Measurements from ENCODE around the gene KRTAP10-4.
"Not testable (repeated sequence)": the region's sequence is repeated elsewhere in the genome, so short reads cannot be mapped to it uniquely, and the experiment has no call there.

The KRTAP10-4 gene

DNA sequence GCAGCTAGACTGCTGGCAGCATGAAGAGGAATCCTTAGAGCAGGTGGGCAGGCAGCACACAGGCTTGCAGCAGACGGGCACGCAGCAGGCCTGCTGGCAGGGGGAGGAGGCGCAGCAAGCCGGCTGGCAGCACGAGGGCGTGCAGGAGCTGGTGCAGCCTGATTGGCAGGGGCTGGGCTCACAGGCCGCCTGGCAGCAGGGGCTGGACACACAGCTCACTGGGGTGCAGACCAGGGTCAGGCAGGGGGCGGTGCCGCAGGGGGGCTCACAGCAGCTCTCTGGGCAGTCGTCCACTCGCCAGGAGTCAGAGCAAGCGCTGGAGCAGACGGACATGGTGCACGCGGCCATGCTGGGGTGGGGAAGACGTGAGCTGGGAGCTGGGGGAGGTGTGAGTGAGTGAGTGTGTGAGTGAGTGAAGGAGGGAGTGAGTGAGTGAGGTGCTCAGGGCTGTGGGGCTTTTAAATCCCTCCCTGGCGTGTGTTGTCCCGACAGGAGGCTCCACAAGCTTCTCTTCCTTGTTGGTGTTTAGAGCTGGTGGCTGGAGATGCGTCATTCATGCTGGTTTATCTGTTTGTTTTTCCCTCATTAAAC, 6.8 kb downstream of the KRTAP10-4 start, which contains the start of gene KRTAP10-5:
Gene KRTAP10-5 (minus strand): TSS at position 374 of the 591 bp plus-strand sequence. CDS start 26 bp downstream, at position 348.
- DNase-seq: not testable (repeated sequence)

DNA sequence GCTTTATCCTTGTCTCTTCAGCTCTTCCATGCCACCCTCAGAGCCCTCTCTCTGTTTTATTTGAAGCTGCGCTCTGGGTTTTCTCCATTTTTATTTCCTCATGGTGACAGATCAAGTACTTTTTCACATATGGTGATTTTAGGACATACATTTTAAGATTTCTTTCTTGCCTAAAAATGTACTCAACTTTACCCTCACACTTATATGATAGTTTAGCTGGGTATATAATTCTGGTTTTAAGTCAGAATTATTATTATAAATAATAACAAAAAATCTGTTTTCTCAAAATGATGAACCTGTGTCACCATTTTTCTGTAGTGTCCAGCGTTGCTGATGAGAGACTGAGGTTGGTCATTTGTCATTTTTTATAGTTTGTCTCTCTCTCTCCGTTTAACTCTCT, 7.6 kb downstream of the KRTAP10-4 start:
- DNase-seq: no peak
- no peak for ATAC-seq

More for the DNA sequence above, 6.8 kb downstream of the KRTAP10-4 start, which contains the start of gene KRTAP10-5:
- ATAC-seq: not testable (repeated sequence)

GRCh38 chr21:44582055-44582454, 8.5 kb downstream of the KRTAP10-4 start:
- DNase-seq (no peak), ATAC-seq (no peak)

GRCh38 chr21:44583089-44583799, 9.7 kb downstream of the KRTAP10-4 start:
- ATAC-seq: no peak
- no peak for DNase-seq

- ATAC-seq: peak; percentile 32
- no peak for DNase-seq
Observed at GRCh38 chr21:44583800-44584147, 10.2 kb downstream of the KRTAP10-4 start.

- no peak for DNase-seq
- ATAC-seq: no peak
Observed at GRCh38 chr21:44585892-44586291, 12.4 kb downstream of the KRTAP10-4 start.

- ATAC-seq (no peak), DNase-seq (no peak)
Observed at GRCh38 chr21:44589094-44589493, 15.6 kb downstream of the KRTAP10-4 start.

DNA sequence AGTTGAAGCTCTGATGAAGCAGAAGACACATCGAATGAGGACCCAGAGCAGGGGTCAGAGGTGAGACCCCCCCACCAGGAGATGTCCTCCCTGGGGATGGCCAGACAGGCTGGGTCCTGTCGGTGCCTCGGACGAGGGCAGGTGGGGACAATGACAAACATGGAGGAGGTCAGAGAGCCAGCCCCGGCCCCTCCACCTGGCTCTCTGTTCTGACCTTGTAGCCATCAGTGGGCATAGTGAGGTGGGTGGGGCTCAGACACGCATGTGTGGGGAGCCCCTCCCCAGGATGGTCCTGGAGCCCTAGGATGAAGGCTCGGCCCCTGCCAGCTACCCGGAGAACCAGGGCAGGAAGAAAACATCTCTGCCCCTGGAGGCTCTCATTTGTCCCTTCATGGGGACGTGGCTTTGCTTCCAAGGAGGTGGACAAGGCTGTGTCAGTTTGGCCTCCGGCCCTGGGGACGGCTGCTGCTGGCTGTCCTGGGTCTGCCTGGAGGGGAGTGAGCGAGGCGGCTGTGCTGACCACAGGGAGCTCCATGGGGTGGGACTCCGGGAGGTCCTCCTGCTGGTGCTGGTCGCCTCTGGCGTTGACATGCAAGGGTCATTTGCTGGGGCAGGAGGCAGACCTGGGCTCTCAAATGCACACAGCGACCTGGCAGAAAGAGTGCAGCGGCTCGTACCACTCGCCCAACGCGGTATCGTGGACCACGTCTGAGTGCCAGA, 16.2 kb downstream of the KRTAP10-4 start:
- ATAC-seq (no peak), DNase-seq (no peak)

- ATAC-seq (no peak), DNase-seq (no peak)
Observed at GRCh38 chr21:44590311-44590721, 16.8 kb downstream of the KRTAP10-4 start.

DNA sequence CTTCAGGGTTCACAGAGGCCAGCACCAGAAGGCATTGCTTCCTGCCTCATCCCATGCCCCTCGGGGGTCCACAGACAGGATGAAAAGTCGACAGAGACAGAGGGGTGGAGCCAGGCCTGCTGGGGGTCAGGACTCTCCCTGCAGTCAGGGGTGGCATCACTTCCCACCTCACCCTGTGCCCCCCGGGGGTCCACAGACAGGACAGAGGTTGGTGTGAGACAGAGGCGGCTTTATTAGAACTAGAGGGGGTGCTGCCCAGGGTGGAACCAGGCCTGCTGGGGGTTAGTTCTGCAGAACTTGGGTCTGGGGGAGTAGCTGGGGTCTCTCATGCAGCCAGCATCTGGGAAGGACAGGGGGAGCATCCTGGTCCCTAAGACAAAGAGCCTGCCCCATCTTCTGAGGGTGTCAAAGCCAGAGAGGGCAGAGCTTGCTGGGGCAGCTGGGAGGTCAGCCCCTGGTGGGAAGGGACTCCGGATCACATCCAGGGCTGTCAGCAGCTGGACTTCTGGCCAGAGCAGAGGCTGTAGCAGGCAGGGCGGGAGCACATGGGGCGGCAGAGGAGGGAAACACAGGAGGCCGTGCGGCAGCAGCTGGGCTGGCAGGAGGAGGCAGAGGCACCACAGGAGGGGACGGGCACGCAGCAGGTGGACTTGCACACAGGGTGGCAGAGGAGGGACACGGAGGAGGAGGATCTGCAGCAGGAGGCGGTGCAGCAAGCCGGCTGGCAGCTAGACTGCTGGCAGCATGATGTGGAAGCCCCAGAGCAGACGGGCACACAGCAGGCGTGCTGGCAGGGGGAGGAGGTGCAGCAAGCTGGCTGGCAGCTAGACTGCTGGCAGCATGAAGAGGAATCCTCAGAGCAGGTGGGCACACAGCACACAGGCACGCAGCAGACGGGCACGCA, 17.6 kb downstream of the KRTAP10-4 start:
- not testable (repeated sequence) for DNase-seq, ATAC-seq

DNA sequence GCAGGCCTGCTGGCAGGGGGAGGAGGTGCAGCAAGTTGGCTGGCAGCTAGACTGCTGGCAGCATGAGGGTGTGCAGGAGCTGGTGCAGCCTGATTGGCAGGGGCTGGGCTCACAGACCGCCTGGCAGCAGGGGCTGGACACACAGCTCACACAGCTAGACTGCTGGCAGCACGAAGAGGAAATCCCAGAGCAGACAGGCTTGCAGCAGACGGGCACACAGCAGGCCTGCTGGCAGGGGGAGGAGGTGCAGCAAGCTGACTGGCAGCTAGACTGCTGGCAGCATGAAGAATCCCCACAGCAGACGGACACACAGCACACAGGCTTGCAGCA, 18.2 kb downstream of the KRTAP10-4 start:
- not testable (repeated sequence) for ATAC-seq, DNase-seq

DNA sequence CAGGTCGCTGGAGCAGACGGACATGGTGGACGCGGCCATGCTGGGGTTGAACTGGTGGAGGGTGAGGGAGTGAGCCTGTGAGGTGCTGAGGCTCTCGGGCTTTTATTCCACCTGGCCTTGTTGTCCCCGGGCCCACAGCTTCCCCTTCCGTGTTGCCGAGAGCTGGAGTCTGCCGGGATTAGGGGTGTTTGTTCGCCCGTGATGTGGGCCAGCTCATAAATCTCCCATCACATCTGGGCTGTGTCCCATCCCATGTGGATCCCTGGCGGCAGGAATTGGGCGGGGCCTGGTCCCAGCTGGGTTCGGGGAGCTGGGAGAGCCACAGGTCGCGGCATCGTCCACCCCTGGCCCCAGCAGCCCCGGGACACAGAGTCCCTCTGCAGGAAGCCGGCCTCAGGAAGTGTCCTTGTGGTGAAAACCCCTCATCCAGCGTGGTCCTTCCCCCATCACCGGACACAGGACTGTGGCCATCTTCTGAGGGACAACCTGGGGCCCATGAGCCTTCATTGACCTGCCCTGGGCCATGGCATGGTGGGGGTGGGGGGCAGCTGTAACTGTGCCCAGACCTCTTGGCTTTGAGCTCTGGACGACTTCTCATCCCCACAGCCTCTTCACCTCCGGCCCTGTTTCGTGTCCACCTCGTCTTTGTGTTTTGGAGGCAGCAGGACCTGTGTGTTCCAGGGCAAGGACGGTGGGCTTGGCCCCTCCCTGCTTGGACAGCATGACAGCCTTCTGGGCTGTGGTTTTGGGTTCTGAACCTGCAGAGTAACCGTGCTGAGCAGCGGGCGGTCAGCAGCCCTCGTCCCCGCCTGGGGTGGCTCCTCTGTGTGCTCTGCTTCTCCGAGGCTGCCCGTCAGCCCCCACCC, 19.1 kb downstream of the KRTAP10-4 start, which contains the start of gene KRTAP10-6:
Gene KRTAP10-6 (minus strand): TSS at position 60 of the 866 bp plus-strand sequence. CDS start 21 bp downstream, at position 39.
- no peak for ATAC-seq
- no peak for DNase-seq

DNA sequence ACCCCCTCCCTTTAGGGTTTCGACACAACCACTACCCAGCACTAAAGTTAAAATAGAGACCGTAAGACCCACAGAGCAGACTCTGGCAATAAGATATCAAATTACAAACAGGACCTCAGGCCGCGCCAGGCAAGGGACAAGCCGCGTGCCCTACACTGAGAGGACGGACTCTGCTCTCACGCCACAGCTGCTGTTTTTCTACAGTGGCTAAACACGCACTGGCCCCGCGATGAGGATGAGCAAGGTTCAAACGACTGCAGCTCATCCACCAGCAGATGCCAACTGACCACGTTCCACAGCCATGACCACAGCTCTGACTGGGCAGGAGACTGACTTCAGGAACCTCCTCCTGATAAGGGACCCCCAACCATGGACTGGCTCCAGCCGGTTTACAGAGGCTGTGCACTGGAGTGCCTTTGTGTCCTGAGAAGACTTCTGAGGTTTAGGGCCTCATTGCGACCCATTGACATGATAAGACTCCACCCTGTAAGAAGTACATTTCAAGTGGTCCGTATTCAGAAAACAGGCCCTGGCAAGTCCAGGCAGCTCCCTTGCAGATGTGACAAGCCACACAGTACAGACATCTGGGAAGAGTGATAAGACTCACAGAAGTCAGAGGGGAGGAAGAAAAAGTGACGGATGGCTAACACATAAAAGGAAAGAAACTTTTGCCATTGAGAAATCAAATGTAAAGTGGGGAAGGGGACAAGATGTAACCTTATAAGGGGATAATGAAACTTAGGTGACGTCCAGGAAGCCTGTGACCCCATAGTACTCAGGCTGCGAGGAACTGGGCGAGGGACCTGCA, 20.3 kb downstream of the KRTAP10-4 start:
- DNase-seq (no peak), ATAC-seq (no peak)

GRCh38 chr21:44594406-44594916, 20.9 kb downstream of the KRTAP10-4 start:
- ATAC-seq (no peak), DNase-seq (no peak)

- ATAC-seq (no peak), DNase-seq (no peak)
Observed at GRCh38 chr21:44595524-44595923, 22.0 kb downstream of the KRTAP10-4 start.

GRCh38 chr21:44596068-44596725, 22.7 kb downstream of the KRTAP10-4 start:
- DNase-seq: no peak
- no peak for ATAC-seq

DNA sequence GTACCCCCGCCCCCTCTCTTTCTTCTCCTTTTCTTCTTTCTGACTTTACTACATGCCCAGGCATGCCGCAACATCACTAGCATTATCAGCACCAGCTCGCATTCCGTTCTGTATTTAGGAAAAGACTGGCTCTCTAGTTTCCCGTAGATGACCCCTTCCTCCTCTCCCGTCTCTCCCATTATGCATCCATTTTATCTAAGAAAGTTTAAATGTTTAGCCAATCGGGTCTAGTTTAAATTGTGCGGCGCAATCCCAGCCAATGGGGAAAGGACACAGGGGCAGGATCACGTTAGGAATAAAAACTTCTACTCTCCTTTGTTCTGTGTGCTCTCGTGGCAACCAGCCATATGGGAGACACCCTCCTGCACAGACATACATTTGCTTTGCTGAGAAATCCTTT, 24.5 kb downstream of the KRTAP10-4 start:
- DNase-seq (no peak), ATAC-seq (no peak)

DNA sequence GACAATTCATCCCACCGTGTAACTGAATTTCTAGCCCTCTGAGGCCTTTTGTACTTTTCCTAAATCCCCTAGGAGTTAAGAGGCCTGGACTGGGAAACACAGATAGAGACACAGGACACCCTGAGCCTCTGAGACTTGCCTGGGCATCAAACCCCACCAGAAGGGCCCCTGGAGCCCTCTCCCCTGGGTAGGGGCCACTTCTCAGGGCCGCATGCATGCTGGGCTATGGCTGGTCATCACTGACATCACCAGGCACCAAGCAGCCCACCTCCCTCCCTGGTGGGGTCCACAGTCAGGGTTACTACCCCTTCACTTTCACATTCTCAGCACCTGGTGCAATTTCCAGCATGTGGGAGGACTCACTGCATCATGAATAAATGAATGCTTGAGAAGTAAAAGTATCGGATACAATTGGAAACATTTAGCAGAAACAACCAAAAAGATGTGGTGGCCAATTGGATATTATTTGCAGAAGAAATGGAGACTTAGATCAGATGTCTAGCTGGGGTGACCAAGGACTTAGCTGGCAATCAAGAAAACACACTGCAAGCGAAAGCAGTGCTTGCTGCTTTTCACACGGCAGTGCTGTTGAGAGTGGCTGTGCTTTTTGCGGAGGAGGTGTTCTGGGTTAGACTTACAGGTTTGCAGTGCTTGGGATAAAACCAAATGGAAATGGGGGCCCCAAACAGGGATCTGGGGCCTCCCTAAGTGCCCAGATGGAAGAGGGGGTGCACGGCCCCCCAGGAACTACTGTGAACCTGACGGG, 25.9 kb downstream of the KRTAP10-4 start:
- DNase-seq (no peak), ATAC-seq (no peak)

All from stimulated activated naive CD8-positive, alpha-beta T cell treated with anti-CD3 and anti-CD28 coated beads, Interleukin-15, Interleukin-2, amounts not matched to agents 100 U/mL and 50 U/mL, for 24 hours (primary cell).